A673 (cell line): ENCODE data around the gene SPSB1.

ENCODE experiments used
- CTCF ChIP-seq: fragments of 300-800, 200-600 bp; sonication (generic); conservative IDR thresholded peaks from 2 replicates; pipeline ENCODE4 v1.5.1; 2017; ENCODE audit warnings: low read depth, mild to moderate bottlenecking, antibody characterized with exemption, low read length, moderate library complexity, mixed read lengths
- EZH2 ChIP-seq: fragments of 200-600 bp; sonication (generic); IDR thresholded peaks from 2 replicates; pipeline ENCODE4 v1.6.1; 2017; ENCODE audit warnings: borderline replicate concordance, low read depth, mild to moderate bottlenecking, mixed read lengths, antibody characterized with exemption, low read length; ENCODE audit not compliant: poor library complexity, severe bottlenecking

GRCh38 chr1:9347095-9347850, 54.6 kb downstream of the SPSB1 start:
- TF ChIP-seq CTCF = no peak
- no peak for TF ChIP-seq EZH2
